Calu3 (cell line): Measurements from ENCODE around the gene TUT1. TPM values are rescaled to one million over a fixed set of nuclear protein-coding genes. Genes with fewer than 3 reads are reported as not detected.

ENCODE experiments used
- BruUV-seq: library from RNA; stranded (reverse); fragments of 400-500 nt; replicated peaks from 2 replicates; lab custom pipeline; 2021; lab: Mats Ljungman, UMichigan
- CTCF ChIA-PET: fragments of 300-600 bp; sonication (Branson Sonifier 250); formaldehyde crosslinking; loops from one replicate; lab custom pipeline; 2022; ENCODE audit warnings: antibody characterized with exemption; lab: Charles Lee
- DNase-seq: peaks from one replicate; pipeline ENCODE4 v3.0.0; 2022
- H3K27ac Mint-ChIP-seq: one replicate; pipeline ENCODE4 v1.8.0; 2022; ENCODE audit warnings: mixed read lengths; ENCODE audit not compliant: unreplicated experiment
- H3K27me3 Mint-ChIP-seq: one replicate; pipeline ENCODE4 v1.8.0; 2022; ENCODE audit warnings: mixed read lengths; ENCODE audit not compliant: unreplicated experiment
- H3K36me3 Mint-ChIP-seq: one replicate; pipeline ENCODE4 v1.8.0; 2022; ENCODE audit warnings: mild to moderate bottlenecking, moderate library complexity, mixed read lengths; ENCODE audit not compliant: insufficient read depth, unreplicated experiment
- H3K4me1 Mint-ChIP-seq: one replicate; pipeline ENCODE4 v1.8.0; 2022; ENCODE audit warnings: mild to moderate bottlenecking, low read depth, mixed read lengths; ENCODE audit not compliant: unreplicated experiment
- H3K4me3 Mint-ChIP-seq: one replicate; pipeline ENCODE4 v1.8.0; 2022; ENCODE audit warnings: mild to moderate bottlenecking, low read depth, moderate library complexity, mixed read lengths; ENCODE audit not compliant: unreplicated experiment
- H3K9me3 Mint-ChIP-seq: one replicate; pipeline ENCODE4 v1.8.0; 2022; ENCODE audit warnings: low read depth, mixed read lengths; ENCODE audit not compliant: unreplicated experiment
- CTCF ChIP-seq: fragments of 200-600 bp; IDR thresholded peaks from one replicate; pipeline ENCODE4 v1.8.0; 2022; ENCODE audit warnings: antibody characterized with exemption; ENCODE audit not compliant: unreplicated experiment
- intact Hi-C: fragments of 100-400 bp; cut with micrococcal nuclease; formaldehyde crosslinking; loops from one replicate; pipeline ENCODE4 v1.10.0; 2022; ENCODE audit not compliant: unreplicated experiment
- total RNA-seq: library from RNA; stranded (reverse); gene quantifications from 2 replicates; pipeline ENCODE4 v1.2.3, GENCODE V29; 2022

Gene TUT1
- total RNA-seq, 1 experiment from 2014 or later: 21.9 TPM

GRCh38 chr11:62559204-62559603, 32.1 kb downstream of the TUT1 start:
- no TSS peak for BruUV-seq
- Mint-ChIP-seq H3K36me3 (peaks cover 90% of the 10 kb centered on the region), H3K27me3 (no peaks in the 10 kb centered on the region), H3K4me3 (no peak overlapping the region), H3K4me1 (peaks cover 71% of the 10 kb centered on the region), H3K27ac (no peak overlapping the region), H3K9me3 (no peaks in the 10 kb centered on the region)
- CTCF ChIA-PET: interaction anchor here (0.6 to 3.8 kb wide), 5 partner anchors 8 to 134 kb away, joined by 3 to 86 read pairs (median 4); partner anchors contain the start of genes AHNAK and B3GAT3
- TF ChIP-seq CTCF: no peak
- intact Hi-C loops: no loop called here
- DNase-seq: no peak

- Mint-ChIP-seq H3K27me3 (no peaks in the 10 kb centered on the region), H3K4me1 (peaks cover 76% of the 10 kb centered on the region), H3K9me3 (no peaks in the 10 kb centered on the region), H3K27ac (no peak overlapping the region), H3K36me3 (peaks cover 90% of the 10 kb centered on the region), H3K4me3 (no peak overlapping the region)
- no peak for DNase-seq
- TF ChIP-seq CTCF: no peak
- intact Hi-C loops: no loop called here
- CTCF ChIA-PET: interaction anchor here (0.8 to 3.8 kb wide), 2 partner anchors 13 to 134 kb away, joined by 3 to 86 read pairs; partner anchors contain the start of gene AHNAK
- BruUV-seq: no TSS peak
Observed at GRCh38 chr11:62558669-62559068, 32.7 kb downstream of the TUT1 start.

- H3K4me1 Mint-ChIP-seq: peaks cover 88% of the 10 kb centered on the region
Observed at GRCh38 chr11:62556875-62557631, 34.3 kb downstream of the TUT1 start.

More at GRCh38 chr11:62556875-62557631, 34.3 kb downstream of the TUT1 start:
- TF ChIP-seq CTCF: no peak
- no peaks in the 10 kb centered on the region for H3K27me3 Mint-ChIP-seq
- no peaks in the 10 kb centered on the region for H3K9me3 Mint-ChIP-seq
- no peak for DNase-seq
- intact Hi-C loops: no loop called here
- peak overlapping the region; percentile 57 for H3K4me3 Mint-ChIP-seq
- peak overlapping the region; percentile 98 for H3K27ac Mint-ChIP-seq
- H3K36me3 Mint-ChIP-seq: peaks cover 93% of the 10 kb centered on the region
- CTCF ChIA-PET: interaction anchor here (0.8 to 1.2 kb wide), 4 partner anchors 12 to 132 kb away, joined by 3 to 4 read pairs (median 4); no protein-coding TSS in a partner anchor
- BruUV-seq: no TSS peak
